CD1c-positive myeloid dendritic cell (primary cell): ENCODE results near the gene CPLX3.

ENCODE experiments used
- DNase-seq: peaks from one replicate; pipeline ENCODE4 v3.0.0-alpha.2; 2016; ENCODE audit errors: extremely low spot score

CPLX3 gene

GRCh38 chr15:74870436-74871215, 44.2 kb downstream of the CPLX3 start:
- DNase-seq = peak; percentile 30

- no peak for DNase-seq
Measured at GRCh38 chr15:74872702-74873035, 46.2 kb downstream of the CPLX3 start.

- peak; percentile 95 for DNase-seq
Measured at GRCh38 chr15:74873036-74873755, 46.8 kb downstream of the CPLX3 start, which contains the start of gene SCAMP2. Gene SCAMP2, minus strand, starts transcription at chr15:74873365. Its CDS starts 110 bp downstream, at chr15:74873255.

- DNase-seq = no peak
Measured at GRCh38 chr15:74873756-74874424, 47.5 kb downstream of the CPLX3 start.

GRCh38 chr15:74878273-74878672, 51.8 kb downstream of the CPLX3 start:
- no peak for DNase-seq
